GM12892 (cell line): ENCODE data around the gene ADPRS.

Experiments
- POLR2A ChIP-seq: IDR thresholded peaks from 2 replicates; pipeline ENCODE4 v1.6.1; 2011; ENCODE audit warnings: low read depth, low read length, control low read depth
- POLR2AphosphoS5 ChIP-seq: IDR thresholded peaks from 2 replicates; pipeline ENCODE4 v1.6.1; 2011; ENCODE audit warnings: low read depth, low read length, control low read depth
- TAF1 ChIP-seq: IDR thresholded peaks from 2 replicates; pipeline ENCODE4 v1.6.1; 2011; ENCODE audit warnings: low read depth, mild to moderate bottlenecking, control low read depth, low read length, borderline replicate concordance

GRCh38 chr1:36083219-36083618 is 5.5 kb upstream of the ADPRS start:
- TF ChIP-seq TAF1 (no peak), POLR2AphosphoS5 (no peak), POLR2A (no peak)
